Measurements from ENCODE around the gene KRT13. TPM values are rescaled to one million over a fixed set of nuclear protein-coding genes. Genes with fewer than 3 reads are reported as not detected.

Gene KRT13
- total and polyA plus RNA-seq, 9 of the 15 experiments (the other 6 are each of a cell fraction or from before 2014, with no cell fraction given) = 0.11 to 1.1 (median 0.24) TPM; not detected in 3

- TF ChIP-seq RAD51 (IDR thresholded peaks at IDR 0.05; ENCODE audit: borderline replicate concordance, low read depth) = no peak
- no peak for TF ChIP-seq E2F4 (CRISPR knock-in tag; IDR thresholded peaks at IDR 0.05; ENCODE audit: low read depth)
- no peak for TF ChIP-seq CEBPB (tag; IDR thresholded peaks at IDR 0.05)
- no peak for TF ChIP-seq HLTF (IDR thresholded peaks at IDR 0.05)
- no peak for TF ChIP-seq SUPT5H (IDR thresholded peaks at IDR 0.05)
- no peak for TF ChIP-seq TAL1 (IDR thresholded peaks at IDR 0.05)
- TF ChIP-seq BRCA1 (IDR thresholded peaks at IDR 0.05) = no peak
- no peak for TF ChIP-seq BRCA1 (CRISPR knock-in tag; IDR thresholded peaks at IDR 0.05)
- no peak for TF ChIP-seq GMEB1 (CRISPR knock-in tag; IDR thresholded peaks at IDR 0.05)
- TF ChIP-seq MAFF (IDR thresholded peaks at IDR 0.05; ENCODE audit: low read length) = no peak
- peak; percentile 38 to 39; a peak in 1 of 4 replicates for TF ChIP-seq MAZ (CRISPR knock-in tag; conservative IDR thresholded peaks at IDR 0.05 in 1 of 2, IDR thresholded peaks at IDR 0.05 in 1 of 2)
- TF ChIP-seq MED1 (CRISPR knock-in tag; IDR thresholded peaks at IDR 0.05; ENCODE audit: borderline replicate concordance) = no peak
- TF ChIP-seq STAT5B (CRISPR knock-in tag; IDR thresholded peaks at IDR 0.05) = no peak
- no peak for TF ChIP-seq FOXA3 (CRISPR knock-in tag; conservative IDR thresholded peaks at IDR 0.05 in 1 of 2, IDR thresholded peaks at IDR 0.05 in 1 of 2)
- no peak for TF ChIP-seq OTX1 (CRISPR knock-in tag; IDR thresholded peaks at IDR 0.05)
- 0 out of 2 replicates have a peak, but pooled peaks have one; percentile 20 for TF ChIP-seq ATF7 (IDR thresholded peaks at IDR 0.05)
- TF ChIP-seq MLX (CRISPR knock-in tag; conservative IDR thresholded peaks at IDR 0.05) = no peak
- TF ChIP-seq ZNF121 (CRISPR knock-in tag; conservative IDR thresholded peaks at IDR 0.05) = no peak
- no peak for TF ChIP-seq ZBTB17 (CRISPR knock-in tag; IDR thresholded peaks at IDR 0.05)
- TF ChIP-seq ZNF311 (CRISPR knock-in tag; IDR thresholded peaks at IDR 0.05) = no peak
- no peak for TF ChIP-seq ZC3H8 (IDR thresholded peaks at IDR 0.05)
- no peak for TF ChIP-seq ZNF589 (CRISPR knock-in tag; IDR thresholded peaks at IDR 0.05; ENCODE audit: low read depth)
- TF ChIP-seq STAT5A (IDR thresholded peaks at IDR 0.05; ENCODE audit: borderline replicate concordance, low read length) = no peak
- no peak for TF ChIP-seq CBX3 (IDR thresholded peaks at IDR 0.05; ENCODE audit: borderline replicate concordance in 1 of 2, low read length in 2 of 2)
- TF ChIP-seq ARID1B (IDR thresholded peaks at IDR 0.05) = peak; percentile 36
- no peak for TF ChIP-seq HMBOX1 (IDR thresholded peaks at IDR 0.05)
Measured at GRCh38 chr17:41511116-41511515, 5.7 kb upstream of the KRT13 start (continued).
